H9 (cell line): ENCODE measurements around the gene MOAP1. TPM values are rescaled to one million over a fixed set of nuclear protein-coding genes. Genes with fewer than 3 reads are reported as not detected.
"Not testable (repeated sequence)": the region's sequence is repeated elsewhere in the genome, so short reads cannot be mapped to it uniquely, and the experiment has no call there.

Experiments
- DNase-seq: peaks from one replicate; pipeline ENCODE4 v3.0.0-alpha.2; 2017
- H2AFZ ChIP-seq: one replicate; pipeline ENCODE4 v1.6.1; 2013; ENCODE audit warnings: mild to moderate bottlenecking, low read length, control low read depth, moderate library complexity
- H2AK5ac ChIP-seq: 2 replicates; pipeline ENCODE4 v1.6.1; 2013; ENCODE audit warnings: low read length, control low read depth, mixed read lengths; ENCODE audit not compliant: insufficient read length
- H2BK120ac ChIP-seq: one replicate; pipeline ENCODE4 v1.6.1; 2013; ENCODE audit warnings: low read depth, mild to moderate bottlenecking, low read length, control low read depth, inconsistent platforms; ENCODE audit not compliant: poor library complexity, severe bottlenecking
- H2BK12ac ChIP-seq: 2 replicates; pipeline ENCODE4 v1.6.1; 2013; ENCODE audit warnings: low read length, control low read depth, mixed read lengths, low read depth; ENCODE audit not compliant: insufficient read length
- H2BK15ac ChIP-seq: 2 replicates; pipeline ENCODE4 v1.6.1; 2013; ENCODE audit warnings: low read depth, low read length, control low read depth
- H2BK20ac ChIP-seq: one replicate; pipeline ENCODE4 v1.6.1; 2013; ENCODE audit warnings: low read depth, mild to moderate bottlenecking, low read length, control low read depth, inconsistent platforms; ENCODE audit not compliant: poor library complexity, severe bottlenecking
- H2BK5ac ChIP-seq: 2 replicates; pipeline ENCODE4 v1.6.1; 2013; ENCODE audit warnings: low read length, control low read depth, mixed read lengths; ENCODE audit not compliant: insufficient read length
- H3K14ac ChIP-seq: 2 replicates; pipeline ENCODE4 v1.6.1; 2013; ENCODE audit warnings: low read length, control low read depth; ENCODE audit not compliant: insufficient read depth
- H3K18ac ChIP-seq: 2 replicates; pipeline ENCODE4 v1.6.1; 2013; ENCODE audit warnings: low read depth, mild to moderate bottlenecking, mixed read lengths, low read length, control low read depth; ENCODE audit not compliant: insufficient read length
- H3K23ac ChIP-seq: 2 replicates; pipeline ENCODE4 v1.6.1; 2013; ENCODE audit warnings: low read length, control low read depth, mixed read lengths, low read depth; ENCODE audit not compliant: insufficient read length
- H3K23me2 ChIP-seq: 2 replicates; pipeline ENCODE4 v1.6.1; 2013; ENCODE audit warnings: low read depth, mild to moderate bottlenecking, mixed read lengths, low read length, control low read depth; ENCODE audit not compliant: insufficient read length, poor library complexity, severe bottlenecking
- H3K27ac ChIP-seq: 2 replicates; pipeline ENCODE4 v1.5.1; 2013; ENCODE audit warnings: low read length, control low read depth, mixed read lengths, low read depth; ENCODE audit not compliant: insufficient read length
- H3K27me3 ChIP-seq: 2 replicates; pipeline ENCODE4 v1.6.1; 2013; ENCODE audit warnings: low read length, control low read depth, inconsistent platforms; ENCODE audit not compliant: insufficient read depth
- H3K4ac ChIP-seq: 2 replicates; pipeline ENCODE4 v1.6.1; 2013; ENCODE audit warnings: low read depth, mild to moderate bottlenecking, control low read depth, inconsistent platforms, low read length, moderate library complexity
- H3K4me1 ChIP-seq: 2 replicates; pipeline ENCODE4 v1.6.1; 2013; ENCODE audit warnings: low read length, control low read depth, inconsistent platforms; ENCODE audit not compliant: insufficient read depth
- H3K4me2 ChIP-seq: 2 replicates; pipeline ENCODE4 v1.6.1; 2013; ENCODE audit warnings: low read length, control low read depth, mixed read lengths; ENCODE audit not compliant: insufficient read length, insufficient read depth
- H3K56ac ChIP-seq: 2 replicates; pipeline ENCODE4 v1.6.1; 2013; ENCODE audit warnings: low read depth, mild to moderate bottlenecking, mixed read lengths, low read length, control low read depth; ENCODE audit not compliant: insufficient read length
- H3K79me1 ChIP-seq: 2 replicates; pipeline ENCODE4 v1.6.1; 2013; ENCODE audit warnings: low read depth, mild to moderate bottlenecking, moderate library complexity, low read length, control low read depth, inconsistent platforms; ENCODE audit not compliant: insufficient read depth, poor library complexity, severe bottlenecking
- H3K79me2 ChIP-seq: 2 replicates; pipeline ENCODE4 v1.6.1; 2013; ENCODE audit warnings: low read length, control low read depth, inconsistent platforms; ENCODE audit not compliant: insufficient read depth
- H3K9ac ChIP-seq: 2 replicates; pipeline ENCODE4 v1.6.1; 2013; ENCODE audit warnings: low read length, control low read depth, mixed read lengths; ENCODE audit not compliant: insufficient read length; ENCODE audit errors: extremely low read depth
- H3K9me3 ChIP-seq: one replicate; pipeline ENCODE4 v1.6.1; 2013; ENCODE audit warnings: low read depth, low read length, inconsistent platforms; ENCODE audit not compliant: control insufficient read depth
- H3T11ph ChIP-seq: one replicate; pipeline ENCODE4 v1.6.1; 2013; ENCODE audit warnings: mild to moderate bottlenecking, low read length, control low read depth, inconsistent platforms
- H4K20me1 ChIP-seq: one replicate; pipeline ENCODE4 v1.6.1; 2013; ENCODE audit not compliant: control insufficient read depth, insufficient read length, insufficient read depth
- H4K5ac ChIP-seq: 2 replicates; pipeline ENCODE4 v1.6.1; 2013; ENCODE audit warnings: low read depth, mild to moderate bottlenecking, mixed read lengths, low read length, control low read depth; ENCODE audit not compliant: insufficient read length
- H4K8ac ChIP-seq: replicated peaks from 2 replicates; pipeline ENCODE4 v1.6.1; 2013; ENCODE audit warnings: low read length, control low read depth, mixed read lengths, low read depth; ENCODE audit not compliant: insufficient read length
- H4K91ac ChIP-seq: 2 replicates; pipeline ENCODE4 v1.6.1; 2013; ENCODE audit warnings: low read depth, mild to moderate bottlenecking, moderate library complexity, mixed read lengths, low read length, control low read depth; ENCODE audit not compliant: insufficient read length
- H3K27ac Mint-ChIP-seq, 3 experiments: 2 replicates in 2 of 3; 3 replicates in 1 of 3; pipeline ENCODE4 v1.8.0; 2020 to 2021; ENCODE audit warnings: mixed read lengths in 3 of 3, mild to moderate bottlenecking in 1 of 3, moderate library complexity in 1 of 3
- H3K27me3 Mint-ChIP-seq: 2 replicates; pipeline ENCODE4 v1.8.0; 2021; ENCODE audit warnings: low read depth, mild to moderate bottlenecking, moderate library complexity, mixed read lengths
- H3K36me3 Mint-ChIP-seq, 3 experiments: 2 replicates in 2 of 3; 3 replicates in 1 of 3; pipeline ENCODE4 v1.8.0; 2020 to 2021; ENCODE audit warnings: low read depth in 3 of 3, mixed read lengths in 3 of 3; ENCODE audit not compliant: insufficient read depth in 1 of 3
- H3K4me1 Mint-ChIP-seq, 2 experiments: 2 replicates each; pipeline ENCODE4 v1.8.0; 2020; ENCODE audit warnings: mixed read lengths in 2 of 2
- H3K4me3 Mint-ChIP-seq, 2 experiments: 2 replicates in 1 of 2; 3 replicates in 1 of 2; pipeline ENCODE4 v1.8.0; 2020 to 2021; ENCODE audit warnings: mild to moderate bottlenecking in 2 of 2, mixed read lengths in 2 of 2, moderate library complexity in 1 of 2
- H3K9me3 Mint-ChIP-seq, 2 experiments: 2 replicates in 1 of 2; 3 replicates in 1 of 2; pipeline ENCODE4 v1.8.0; 2020; ENCODE audit warnings: mild to moderate bottlenecking in 2 of 2, mixed read lengths in 2 of 2, moderate library complexity in 1 of 2
- WGBS: extraction: QIAGEN DNeasy Blood & Tissue Kit; methylation state at CpG from one replicate; pipeline ENCODE4 v1.1.7; 2013; ENCODE audit warnings: missing lambda C conversion rate, low lambda C conversion rate, mixed read lengths; ENCODE audit not compliant: insufficient read length; ENCODE audit errors: extremely low coverage; 5-methylcytosine and 5-hydroxymethylcytosine counted together
- total RNA-seq: library from RNA; stranded (reverse); gene quantifications from 2 replicates; pipeline ENCODE4 v1.2.1, GENCODE V29; 2021

Gene MOAP1
- total RNA-seq, 1 experiment from 2014 or later, result 13.6 TPM

- H3K27ac Mint-ChIP-seq, H2AFZ ChIP-seq, H3K79me1 ChIP-seq, H3K4me1 ChIP-seq, H3K9me3 Mint-ChIP-seq, H3K14ac ChIP-seq, H2AK5ac ChIP-seq, H3K36me3 Mint-ChIP-seq, H2BK120ac ChIP-seq, H4K20me1 ChIP-seq, H3K4me1 Mint-ChIP-seq, H3K9me3 ChIP-seq, H3K27me3 Mint-ChIP-seq, H2BK20ac ChIP-seq, H4K5ac ChIP-seq, H2BK5ac ChIP-seq, H2BK15ac ChIP-seq, H4K8ac ChIP-seq, H3K18ac ChIP-seq, H4K91ac ChIP-seq, H3K79me2 ChIP-seq, H3K4me3 Mint-ChIP-seq, DNase-seq, H3K23ac ChIP-seq, H3K27ac ChIP-seq, H3T11ph ChIP-seq, H3K56ac ChIP-seq, H3K27me3 ChIP-seq, H2BK12ac ChIP-seq, H3K4ac ChIP-seq, H3K23me2 ChIP-seq, H3K9ac ChIP-seq, H3K4me2 ChIP-seq: not testable (repeated sequence)
- no CpG with 5 or more reads among the region's 6 CpGs for WGBS
Observed at GRCh38 chr14:93169619-93170018, 15.1 kb downstream of the MOAP1 start.

- H3K23me2 ChIP-seq, DNase-seq, H3K4ac ChIP-seq, H3K4me1 ChIP-seq, H3K27me3 ChIP-seq, H3K36me3 Mint-ChIP-seq, H3K14ac ChIP-seq, H4K91ac ChIP-seq, H3K79me1 ChIP-seq, H3K4me3 Mint-ChIP-seq, H3K4me1 Mint-ChIP-seq, H4K5ac ChIP-seq, H4K8ac ChIP-seq, H3K9me3 ChIP-seq, H4K20me1 ChIP-seq, H2BK12ac ChIP-seq, H3K9ac ChIP-seq, H3K23ac ChIP-seq, H2BK15ac ChIP-seq, H2BK5ac ChIP-seq, H3K4me2 ChIP-seq, H3T11ph ChIP-seq, H2BK120ac ChIP-seq, H3K27ac Mint-ChIP-seq, H3K18ac ChIP-seq, H3K9me3 Mint-ChIP-seq, H3K79me2 ChIP-seq, H3K27me3 Mint-ChIP-seq, H3K27ac ChIP-seq, H2BK20ac ChIP-seq, H2AFZ ChIP-seq, H3K56ac ChIP-seq, H2AK5ac ChIP-seq: not testable (repeated sequence)
- WGBS, result no CpG with 5 or more reads among the region's 9 CpGs
Observed at GRCh38 chr14:93168610-93169009, 16.1 kb downstream of the MOAP1 start.
